Left ventricle myocardium superior (tissue), 1 donor: ENCODE measurements around the gene P2RY6. TPM values are rescaled to one million over a fixed set of nuclear protein-coding genes. Genes with fewer than 3 reads are reported as not detected.
"Not testable (repeated sequence)": the region's sequence is repeated elsewhere in the genome, so short reads cannot be mapped to it uniquely, and the experiment has no call there.

ENCODE experiments used
- ATAC-seq: fragments of 200-7000 bp; cut with Tn5 transposase; one replicate; pipeline ENCODE4 v1.9.1; 2020; ENCODE audit warnings: mild to moderate bottlenecking, moderate library complexity
- DNase-seq: peaks from one replicate; pipeline ENCODE4 v3.0.0-alpha.2; 2020
- intact Hi-C: fragments of 100-400 bp; cut with micrococcal nuclease; formaldehyde crosslinking; loops from one replicate; pipeline ENCODE4 v1.11.0; 2022
- long read RNA-seq: library from polyadenylated mRNA; unstranded; transcript quantifications from one replicate; pipeline ENCODE4 v2.0.0, GENCODE V29; 2021
- total RNA-seq: library from RNA; stranded (reverse); fragmentation: NEBNext Ultra II Directional; extraction: Animal tissue kit (Norgen Biotek cat#: 25700); gene quantifications from one replicate; pipeline ENCODE4 v1.2.1, GENCODE V29; 2021
- donor health status: DM: no; HTN: yes; CAD: no; lungs with severe emphysema.

Gene P2RY6
- 1.5 TPM for total RNA-seq
- long read RNA-seq, partial matches to known transcripts = 0 of 2 reads
- long read RNA-seq, other reads (novel, unspliced or antisense) = 1 of 2 reads

GRCh38 chr11:73271936-73272679 lies at the start of gene P2RY6:
Gene P2RY6 (plus strand): TSS chr11:73272338. CDS start chr11:73296519, 24,181 bp downstream.
- intact Hi-C loops = no loop called here
- DNase-seq = no peak
- peak; percentile 66 for ATAC-seq

DNA sequence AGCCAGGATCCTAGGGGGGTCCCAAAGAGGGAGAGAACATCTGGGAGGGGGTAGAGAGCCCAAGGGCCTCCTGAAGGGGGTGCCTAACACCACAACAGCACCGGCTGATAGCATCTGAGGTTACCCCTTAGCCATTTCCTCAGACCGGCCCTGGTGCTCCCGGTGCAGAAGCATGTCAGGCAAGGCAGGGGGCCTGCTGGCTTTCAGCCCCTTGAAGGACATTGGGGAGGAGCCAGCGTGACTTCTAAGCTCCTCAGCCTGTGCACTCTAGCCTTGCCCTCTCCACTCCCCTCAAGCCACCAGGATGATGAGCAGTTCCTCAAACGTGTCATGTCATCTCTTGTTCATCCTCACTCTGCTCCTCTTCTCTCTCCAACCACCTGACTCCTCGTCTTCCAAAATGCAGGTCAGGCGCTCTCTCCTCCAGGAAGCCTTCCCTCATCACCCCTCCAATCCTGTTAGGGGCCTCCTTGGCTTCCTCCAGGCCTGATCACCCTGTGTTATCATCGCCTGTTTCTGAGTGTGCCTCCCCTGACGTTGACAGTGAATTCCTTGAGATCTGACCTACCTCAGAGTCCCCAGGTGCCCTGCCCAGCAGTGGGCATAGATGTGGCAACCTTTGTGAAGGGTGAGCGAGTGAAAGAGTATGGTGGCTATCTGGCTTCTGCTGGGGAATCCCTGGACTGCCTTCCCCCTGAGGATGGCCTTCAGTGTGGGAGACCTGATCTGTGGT lies 48.0 kb upstream of the P2RY6 start:
- ATAC-seq (no peak), DNase-seq (no peak)
- intact Hi-C loops = no loop called here

DNA sequence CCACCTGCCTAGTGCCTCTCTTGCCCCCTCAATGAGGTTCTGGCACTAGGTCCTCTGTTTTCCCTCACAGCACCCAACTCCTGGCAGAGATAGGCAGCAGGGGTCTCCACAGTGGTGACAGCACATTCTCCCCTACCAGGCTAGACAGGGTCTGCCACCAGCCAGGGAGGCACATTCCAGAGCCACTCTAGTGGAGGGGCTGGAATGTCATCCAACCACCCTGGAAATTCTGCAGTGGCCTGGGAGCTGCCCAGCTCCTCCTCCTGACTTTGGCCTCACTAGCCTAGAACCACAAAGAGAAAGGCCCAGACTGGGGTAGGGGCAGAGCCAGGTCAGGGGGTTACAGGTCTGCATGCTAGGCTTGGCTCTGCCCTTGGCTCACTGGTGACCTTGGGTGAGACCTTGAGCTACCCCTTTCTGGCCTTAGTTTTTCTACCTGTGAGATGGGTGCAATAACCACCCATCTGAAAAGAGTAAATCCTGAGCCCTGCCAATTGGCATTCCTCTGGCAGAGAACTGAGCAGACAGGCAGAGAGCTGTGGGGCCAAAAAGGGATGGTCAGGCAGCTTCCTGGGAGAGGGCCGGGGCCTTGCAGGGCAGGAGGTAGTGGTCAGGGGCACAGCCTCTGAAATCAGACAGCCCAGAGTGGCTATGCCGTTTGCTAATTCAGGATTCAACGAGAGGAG lies 47.0 kb upstream of the P2RY6 start:
- DNase-seq (no peak), ATAC-seq (no peak)
- intact Hi-C loops = no loop called here

- ATAC-seq (no peak), DNase-seq (no peak)
- intact Hi-C loops = no loop called here
Measured at GRCh38 chr11:73225851-73226250, 46.3 kb upstream of the P2RY6 start.

GRCh38 chr11:73226297-73227006 lies 45.7 kb upstream of the P2RY6 start:
- no peak for DNase-seq
- intact Hi-C loops = no loop called here
- ATAC-seq = no peak

- intact Hi-C loops = no loop called here
- ATAC-seq = no peak
- DNase-seq = no peak
Measured at GRCh38 chr11:73227571-73228211, 44.4 kb upstream of the P2RY6 start.

GRCh38 chr11:73228268-73229134 lies 43.6 kb upstream of the P2RY6 start:
- no peak for DNase-seq
- no peak for ATAC-seq
- intact Hi-C loops = no loop called here

GRCh38 chr11:73229321-73229895 lies 42.7 kb upstream of the P2RY6 start:
- DNase-seq = peak; percentile 48

DNA sequence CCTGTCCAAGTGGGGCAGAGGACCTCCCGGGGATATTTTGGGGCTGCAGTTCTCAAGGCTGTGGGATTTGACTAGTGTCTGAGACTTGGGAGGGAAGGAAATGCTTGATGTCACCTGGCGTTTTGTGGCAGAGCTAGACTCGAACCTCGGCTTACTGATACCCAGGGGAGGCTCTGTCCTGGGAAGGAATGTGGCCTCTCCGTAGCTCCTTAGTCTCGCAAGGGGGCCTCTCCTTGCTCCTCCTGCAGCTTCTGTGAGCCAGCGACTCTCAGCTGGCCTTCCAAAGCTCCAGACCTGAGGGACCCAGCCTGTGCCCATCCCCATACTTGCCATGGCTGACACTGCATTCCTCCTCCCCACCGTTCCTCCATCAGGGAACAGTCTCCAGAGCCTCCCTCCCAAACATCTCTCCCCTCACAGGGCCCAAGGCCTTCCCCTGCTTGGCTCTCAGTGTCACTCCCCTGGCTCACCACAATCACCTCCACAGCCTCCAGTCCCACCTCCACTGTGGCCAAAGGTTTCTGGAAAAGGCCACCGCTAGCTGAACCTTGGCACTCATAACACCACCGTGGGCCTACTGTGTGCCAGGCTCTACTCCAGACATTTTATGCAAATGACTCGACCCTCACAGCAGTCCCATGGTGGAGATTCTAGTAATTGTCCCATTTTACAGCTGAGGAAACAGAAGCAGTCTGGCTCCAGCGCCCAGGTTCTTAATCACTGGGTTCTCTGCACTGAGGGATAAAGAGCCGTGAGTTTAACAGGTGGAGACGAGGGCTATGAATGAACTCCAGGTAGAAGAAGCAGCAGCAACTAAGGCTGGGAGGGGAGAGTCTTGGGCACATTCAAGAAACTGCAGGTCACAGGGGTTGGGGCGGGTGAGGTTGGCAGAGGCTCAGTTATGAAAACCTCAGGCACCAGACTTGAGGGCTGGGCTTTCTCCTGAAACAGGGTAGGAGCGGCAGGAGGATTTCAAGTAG lies 42.0 kb upstream of the P2RY6 start:
- intact Hi-C loops = no loop called here

More at GRCh38 chr11:73229321-73229895, 42.7 kb upstream of the P2RY6 start:
- peak; percentile 55 for ATAC-seq
- intact Hi-C loops = no loop called here

DNA sequence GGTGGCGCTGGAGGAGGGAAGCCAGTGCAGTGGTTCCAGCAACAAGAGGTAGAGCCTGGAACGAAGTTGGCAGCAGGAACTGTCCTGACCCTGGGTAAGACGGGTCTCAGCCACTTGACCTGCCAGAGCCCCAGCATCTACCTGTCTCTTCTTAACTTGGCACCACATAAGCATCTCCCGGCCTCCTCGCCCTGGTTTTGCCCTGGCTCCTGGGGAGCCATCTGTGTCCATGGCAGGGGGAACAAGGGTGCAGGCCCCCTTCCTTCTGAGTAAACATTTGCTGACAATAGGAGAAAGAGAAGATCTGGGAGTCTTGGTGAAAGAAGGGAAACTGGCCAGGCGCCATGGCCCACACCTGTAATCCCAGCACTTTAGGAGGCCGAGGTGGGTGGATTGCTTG lies 41.2 kb upstream of the P2RY6 start:
- intact Hi-C loops = no loop called here
- no peak for ATAC-seq
- DNase-seq = no peak

More for the DNA sequence above, 42.0 kb upstream of the P2RY6 start:
- no peak for ATAC-seq
- no peak for DNase-seq

DNA sequence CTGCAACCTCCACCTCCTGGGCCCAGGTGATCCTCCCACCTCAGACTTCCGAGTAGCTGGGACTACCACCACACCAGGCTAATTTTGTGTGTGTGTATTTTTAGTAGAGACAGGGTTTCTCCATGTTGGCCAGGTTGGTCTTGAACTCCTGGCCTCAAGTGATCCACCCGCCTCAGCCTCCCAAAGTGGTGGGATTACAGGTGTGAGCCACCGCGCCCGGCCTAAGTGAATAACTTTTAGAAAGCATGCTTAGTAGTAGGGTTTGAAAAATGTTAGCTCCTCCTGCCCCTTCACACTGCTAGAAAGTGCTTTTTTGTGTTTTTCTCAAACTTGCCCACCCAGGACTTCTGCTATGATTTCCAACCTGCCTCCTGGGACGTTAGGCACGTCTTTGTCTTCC lies 39.7 kb upstream of the P2RY6 start:
- intact Hi-C loops, DNase-seq, ATAC-seq: not testable (repeated sequence)

DNA sequence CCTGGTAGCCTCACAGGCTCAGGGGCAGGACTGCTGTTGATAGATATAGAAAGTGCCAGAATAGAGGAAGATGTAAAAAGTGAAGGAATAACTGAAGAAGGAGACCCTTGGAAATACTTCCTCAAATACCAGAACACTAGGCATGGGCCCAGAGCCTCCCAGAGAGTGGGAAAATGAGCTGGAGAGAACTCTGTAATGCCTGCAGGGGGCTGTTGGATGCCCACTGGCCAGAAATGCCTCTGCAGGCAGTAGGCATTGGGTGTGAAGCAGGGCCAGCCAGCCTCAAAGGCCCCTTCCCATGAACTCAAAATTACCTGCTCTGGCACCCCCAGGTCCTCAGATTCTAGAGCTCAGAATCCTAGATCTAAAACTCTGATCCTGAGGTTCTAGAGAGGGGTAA lies 38.9 kb upstream of the P2RY6 start:
- intact Hi-C loops = no loop called here
- no peak for DNase-seq
- ATAC-seq = no peak

- no peak for ATAC-seq
- DNase-seq = no peak
Measured at GRCh38 chr11:73233692-73234470, 38.3 kb upstream of the P2RY6 start.

DNA sequence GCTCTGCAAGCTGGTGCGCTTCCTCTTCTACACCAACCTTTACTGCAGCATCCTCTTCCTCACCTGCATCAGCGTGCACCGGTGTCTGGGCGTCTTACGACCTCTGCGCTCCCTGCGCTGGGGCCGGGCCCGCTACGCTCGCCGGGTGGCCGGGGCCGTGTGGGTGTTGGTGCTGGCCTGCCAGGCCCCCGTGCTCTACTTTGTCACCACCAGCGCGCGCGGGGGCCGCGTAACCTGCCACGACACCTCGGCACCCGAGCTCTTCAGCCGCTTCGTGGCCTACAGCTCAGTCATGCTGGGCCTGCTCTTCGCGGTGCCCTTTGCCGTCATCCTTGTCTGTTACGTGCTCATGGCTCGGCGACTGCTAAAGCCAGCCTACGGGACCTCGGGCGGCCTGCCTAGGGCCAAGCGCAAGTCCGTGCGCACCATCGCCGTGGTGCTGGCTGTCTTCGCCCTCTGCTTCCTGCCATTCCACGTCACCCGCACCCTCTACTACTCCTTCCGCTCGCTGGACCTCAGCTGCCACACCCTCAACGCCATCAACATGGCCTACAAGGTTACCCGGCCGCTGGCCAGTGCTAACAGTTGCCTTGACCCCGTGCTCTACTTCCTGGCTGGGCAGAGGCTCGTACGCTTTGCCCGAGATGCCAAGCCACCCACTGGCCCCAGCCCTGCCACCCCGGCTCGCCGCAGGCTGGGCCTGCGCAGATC lies 37.5 kb upstream of the P2RY6 start:
- intact Hi-C loops = no loop called here
- DNase-seq (no peak), ATAC-seq (no peak)

More at GRCh38 chr11:73233692-73234470, 38.3 kb upstream of the P2RY6 start:
- intact Hi-C loops = no loop called here

GRCh38 chr11:73235236-73235786 lies 36.8 kb upstream of the P2RY6 start:
- peak; percentile 9 for DNase-seq
- intact Hi-C loops = no loop called here
- no peak for ATAC-seq
